PC-3 (cell line): ENCODE data around the gene DBNDD2. TPM values are rescaled to one million over a fixed set of nuclear protein-coding genes. Genes with fewer than 3 reads are reported as not detected.

Experiments
- ATAC-seq: fragments of 200-7000 bp; cut with Tn5 transposase; 2 replicates; pipeline ENCODE4 v1.9.1; 2020; ENCODE audit warnings: mild to moderate bottlenecking, moderate library complexity
- BruUV-seq: library from RNA; stranded (reverse); fragments of 400-500 nt; replicated peaks from 2 replicates; lab custom pipeline; 2021; lab: Mats Ljungman, UMichigan
- CTCF ChIA-PET: fragments of 300-600 bp; sonication (Branson Sonifier 250); formaldehyde crosslinking; loops from one replicate; lab custom pipeline; 2022; ENCODE audit warnings: antibody characterized with exemption; lab: Charles Lee
- POLR2A ChIA-PET: fragments of 300-600 bp; sonication (Branson Sonifier 250); formaldehyde crosslinking; loops from one replicate; lab custom pipeline; 2022; ENCODE audit warnings: antibody characterized with exemption; ENCODE audit not compliant: unreplicated experiment; lab: Charles Lee
- DNase-seq: peaks from one replicate; pipeline ENCODE4 v3.0.0-alpha.2; 2015
- H2AFZ ChIP-seq: fragments of 300-600 bp; sonication (generic); 2 replicates; pipeline ENCODE4 v1.6.0; 2016; ENCODE audit warnings: antibody characterized with exemption, low read length
- H3F3A ChIP-seq: fragments of 300-600 bp; sonication (generic); one replicate; pipeline ENCODE4 v1.6.0; 2017; ENCODE audit warnings: antibody characterized with exemption, low read length, control low read depth, mild to moderate bottlenecking; ENCODE audit not compliant: unreplicated experiment
- H3K27ac ChIP-seq: fragments of 300-600 bp; sonication (generic); 2 replicates; pipeline ENCODE4 v1.5.1; 2016; ENCODE audit warnings: mild to moderate bottlenecking, low read length
- H3K27me3 ChIP-seq: fragments of 300-600 bp; sonication (generic); 2 replicates; pipeline ENCODE4 v1.6.1; 2016; ENCODE audit warnings: low read length, mixed read lengths
- H3K36me3 ChIP-seq: fragments of 300-600 bp; sonication (generic); 2 replicates; pipeline ENCODE4 v1.6.1; 2016; ENCODE audit warnings: low read depth, mixed run types, low read length, mixed read lengths
- H3K4me1 ChIP-seq: fragments of 300-600 bp; sonication (generic); 2 replicates; pipeline ENCODE4 v1.5.1; 2016; ENCODE audit warnings: low read length; ENCODE audit not compliant: insufficient read depth
- H3K4me2 ChIP-seq: fragments of 300-600 bp; sonication (generic); 2 replicates; pipeline ENCODE4 v1.6.0; 2016; ENCODE audit warnings: low read length
- H3K4me3 ChIP-seq: fragments of 300-600 bp; sonication (generic); 2 replicates; pipeline ENCODE4 v1.5.1; 2016; ENCODE audit warnings: mild to moderate bottlenecking, low read length, mixed read lengths
- H3K79me2 ChIP-seq: fragments of 300-600 bp; sonication (generic); 2 replicates; pipeline ENCODE4 v1.6.1; 2017; ENCODE audit warnings: low read length, mixed read lengths
- H3K9ac ChIP-seq: fragments of 300-600 bp; sonication (generic); 2 replicates; pipeline ENCODE4 v1.6.0; 2016; ENCODE audit warnings: mild to moderate bottlenecking, low read length
- H3K9me2 ChIP-seq: fragments of 300-600 bp; sonication (generic); replicated peaks from 2 replicates; pipeline ENCODE4 v1.6.1; 2016; ENCODE audit warnings: mixed run types, low read length, mixed read lengths
- H3K9me3 ChIP-seq: fragments of 300-600 bp; sonication (generic); 2 replicates; pipeline ENCODE4 v1.6.1; 2016; ENCODE audit warnings: low read length, mixed read lengths
- H4K20me1 ChIP-seq: fragments of 300-600 bp; sonication (generic); 2 replicates; pipeline ENCODE4 v1.6.1; 2016; ENCODE audit warnings: low read length, mixed read lengths
- CTCF ChIP-seq: fragments of 300-600 bp; sonication (generic); conservative IDR thresholded peaks from 2 replicates; pipeline ENCODE4 v1.5.1; 2017; ENCODE audit warnings: antibody characterized with exemption, low read depth, mild to moderate bottlenecking, low read length
- EZH2 ChIP-seq: fragments of 300-600 bp; sonication (generic); IDR thresholded peaks from one replicate; pipeline ENCODE4 v1.6.1; 2017; ENCODE audit warnings: antibody characterized with exemption, mild to moderate bottlenecking, low read length; ENCODE audit not compliant: unreplicated experiment
- EZH2phosphoT487 ChIP-seq: fragments of 300-600 bp; sonication (generic); IDR thresholded peaks from 2 replicates; pipeline ENCODE4 v1.6.1; 2018; ENCODE audit warnings: mild to moderate bottlenecking, antibody characterized with exemption, low read length, borderline replicate concordance
- intact Hi-C: fragments of 100-400 bp; cut with micrococcal nuclease; formaldehyde crosslinking; loops from 2 replicates; pipeline ENCODE4 v1.9.0; 2023
- total RNA-seq: library from RNA; depleted of rRNA; stranded (reverse); fragments of >200 nt; gene quantifications from 2 replicates; pipeline ENCODE4 v1.2.3, GENCODE V29; 2014

Gene DBNDD2
- total RNA-seq, 1 experiment from 2014 or later, result 8.5 TPM

- no peak for DNase-seq
- no TSS peak for BruUV-seq
- Histone ChIP-seq H3K9ac (no peak overlapping the region), H3K4me2 (no peak overlapping the region), H2AFZ (no peak overlapping the region), H4K20me1 (no peaks in the 10 kb centered on the region), H3K79me2 (no peaks in the 10 kb centered on the region), H3K27ac (no peak overlapping the region), H3F3A (no peaks in the 10 kb centered on the region), H3K36me3 (peaks cover 10% of the 10 kb centered on the region), H3K9me3 (no peaks in the 10 kb centered on the region), H3K9me2 (no peaks in the 10 kb centered on the region), H3K4me3 (no peak overlapping the region), H3K27me3 (no peaks in the 10 kb centered on the region), H3K4me1 (no peaks in the 10 kb centered on the region)
- CTCF ChIA-PET, result no interaction called here
- no peak for ATAC-seq
- no peak for TF ChIP-seq EZH2phosphoT487
- TF ChIP-seq EZH2, result no peak
- no peak for TF ChIP-seq CTCF
- intact Hi-C loops, result no loop called here
- POLR2A ChIA-PET, result no interaction called here
These were observed 21.5 kb downstream of the DBNDD2 start for GRCh38 chr20:45429618-45430017.

GRCh38 chr20:45432294-45432693 lies 24.2 kb downstream of the DBNDD2 start:
- ChIA-PET POLR2A (no interaction called here), CTCF (interaction anchor here (0.6 to 1.1 kb wide), 2 partner anchors 339 to 959 kb away, joined by 3 to 4 read pairs; no protein-coding TSS in a partner anchor)
- H3K27me3 ChIP-seq, result no peaks in the 10 kb centered on the region
- no peaks in the 10 kb centered on the region for H3K9me2 ChIP-seq
- H4K20me1 ChIP-seq, result no peaks in the 10 kb centered on the region
- H3K9ac ChIP-seq, result no peak overlapping the region
- H3F3A ChIP-seq, result no peaks in the 10 kb centered on the region
- no peaks in the 10 kb centered on the region for H3K36me3 ChIP-seq
- BruUV-seq, result no TSS peak
- intact Hi-C loops, result no loop called here
- ATAC-seq, result no peak
- no peak overlapping the region for H2AFZ ChIP-seq
- no peaks in the 10 kb centered on the region for H3K79me2 ChIP-seq
- H3K27ac ChIP-seq, result no peak overlapping the region
- H3K9me3 ChIP-seq, result no peaks in the 10 kb centered on the region
- TF ChIP-seq CTCF (no peak), EZH2 (no peak), EZH2phosphoT487 (no peak)
- no peak overlapping the region for H3K4me2 ChIP-seq
- DNase-seq, result no peak
- H3K4me3 ChIP-seq, result no peak overlapping the region
- peaks cover 5% of the 10 kb centered on the region; the same call in 1 of the 2 replicates for H3K4me1 ChIP-seq

- TF ChIP-seq EZH2phosphoT487 (no peak), EZH2 (no peak), CTCF (no peak)
- DNase-seq (no peak), ATAC-seq (no peak)
- no peaks in the 10 kb centered on the region for H3K9me2 ChIP-seq
- H3K4me2 ChIP-seq, result no peak overlapping the region
- intact Hi-C loops, result no loop called here
- peaks cover 5% of the 10 kb centered on the region; the same call in 1 of the 2 replicates for H3K4me1 ChIP-seq
- no peak overlapping the region for H3K4me3 ChIP-seq
- no peaks in the 10 kb centered on the region for H3K27me3 ChIP-seq
- H3K9ac ChIP-seq, result no peak overlapping the region
- H3K9me3 ChIP-seq, result no peaks in the 10 kb centered on the region
- H4K20me1 ChIP-seq, result no peaks in the 10 kb centered on the region
- no peak overlapping the region for H2AFZ ChIP-seq
- H3K27ac ChIP-seq, result no peak overlapping the region
- H3F3A ChIP-seq, result no peaks in the 10 kb centered on the region
- H3K36me3 ChIP-seq, result no peaks in the 10 kb centered on the region
- no TSS peak for BruUV-seq
- POLR2A ChIA-PET, result no interaction called here
- H3K79me2 ChIP-seq, result no peaks in the 10 kb centered on the region
- CTCF ChIA-PET, result no interaction called here
These were observed 25.2 kb downstream of the DBNDD2 start for GRCh38 chr20:45433316-45433715.
